Ectodermal cell (in vitro differentiated cells): ENCODE measurements around the gene ATP8B3.
A peak's percentile ranks its signal among the peaks of the same experiment; 100 is the strongest.

Experiments
- H3K27ac ChIP-seq: 2 replicates; pipeline ENCODE4 v1.7.0; 2013; ENCODE audit warnings: mild to moderate bottlenecking, low read depth, low read length; ENCODE audit not compliant: insufficient read depth, poor library complexity, severe bottlenecking
- H3K27me3 ChIP-seq: 2 replicates; pipeline ENCODE4 v1.7.0; 2013; ENCODE audit warnings: mild to moderate bottlenecking, low read length; ENCODE audit not compliant: insufficient read depth, control insufficient read depth, poor library complexity, severe bottlenecking
- H3K36me3 ChIP-seq: one replicate; pipeline ENCODE4 v1.7.0; 2013; ENCODE audit warnings: low read length; ENCODE audit not compliant: control insufficient read depth, insufficient read depth
- H3K4me1 ChIP-seq: one replicate; pipeline ENCODE4 v1.7.0; 2013; ENCODE audit warnings: low read length; ENCODE audit not compliant: control insufficient read depth, insufficient read depth
- H3K4me3 ChIP-seq: 2 replicates; pipeline ENCODE4 v1.7.0; 2013; ENCODE audit warnings: low read depth, low read length, control low read depth; ENCODE audit not compliant: insufficient read depth
- H3K9me3 ChIP-seq: 2 replicates; pipeline ENCODE4 v1.7.0; 2013; ENCODE audit warnings: mild to moderate bottlenecking, low read length, moderate library complexity; ENCODE audit not compliant: control insufficient read depth
- WGBS, 2 experiments: methylation state at CpG; one replicate each; pipeline ENCODE4 v1.1.7; 2013; ENCODE audit warnings: missing lambda C conversion rate in 2 of 2; 5-methylcytosine and 5-hydroxymethylcytosine counted together

The ATP8B3 gene

DNA sequence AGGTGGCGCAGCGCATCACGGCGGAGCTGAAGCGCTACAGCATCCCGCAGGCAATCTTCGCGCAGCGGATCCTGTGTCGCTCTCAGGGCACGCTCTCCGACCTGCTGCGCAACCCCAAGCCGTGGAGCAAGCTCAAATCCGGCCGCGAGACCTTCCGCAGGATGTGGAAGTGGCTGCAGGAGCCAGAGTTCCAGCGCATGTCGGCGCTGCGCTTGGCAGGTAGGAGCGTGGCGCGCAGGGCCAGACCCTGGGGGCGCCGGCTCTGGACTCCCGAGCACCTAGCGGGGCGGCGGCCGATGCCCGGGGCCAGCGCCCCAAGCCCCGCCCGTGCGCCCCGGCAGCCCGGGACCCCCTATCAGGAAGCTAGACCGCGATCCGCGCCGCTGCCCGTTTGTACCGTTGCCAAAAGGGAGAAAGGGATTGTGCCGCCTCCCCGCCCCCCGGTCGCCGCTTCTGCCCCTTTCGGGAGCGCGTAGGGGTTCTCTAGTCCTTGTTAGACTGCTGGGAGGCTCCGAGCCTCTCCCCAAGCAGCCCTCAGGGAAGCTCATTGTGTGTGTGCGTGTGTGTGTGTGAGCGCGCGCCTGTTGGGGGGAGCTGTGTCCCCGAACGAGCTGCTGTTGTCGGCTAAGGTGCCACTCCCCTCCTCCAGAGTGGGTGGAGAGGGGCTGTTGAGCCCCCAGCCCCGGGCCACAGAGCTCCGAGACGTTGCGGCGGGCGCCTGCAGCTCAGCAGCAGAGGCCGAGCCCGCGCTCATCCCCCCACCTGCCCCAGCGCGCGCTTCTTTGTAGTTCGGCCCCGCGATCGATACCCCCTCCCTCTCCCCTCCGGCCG lies 57.2 kb downstream of the ATP8B3 start:
- H3K27ac ChIP-seq: no peak overlapping the region
- WGBS, 2 experiments: 1% methylated on average over 80 of the region's 80 CpGs
- peak overlapping the region; percentile 10 for H3K4me3 ChIP-seq
- H3K4me1 ChIP-seq: peaks cover 17% of the 10 kb centered on the region
- H3K36me3 ChIP-seq: no peaks in the 10 kb centered on the region
- no peaks in the 10 kb centered on the region for H3K9me3 ChIP-seq
- H3K27me3 ChIP-seq: peaks cover 98% of the 10 kb centered on the region

DNA sequence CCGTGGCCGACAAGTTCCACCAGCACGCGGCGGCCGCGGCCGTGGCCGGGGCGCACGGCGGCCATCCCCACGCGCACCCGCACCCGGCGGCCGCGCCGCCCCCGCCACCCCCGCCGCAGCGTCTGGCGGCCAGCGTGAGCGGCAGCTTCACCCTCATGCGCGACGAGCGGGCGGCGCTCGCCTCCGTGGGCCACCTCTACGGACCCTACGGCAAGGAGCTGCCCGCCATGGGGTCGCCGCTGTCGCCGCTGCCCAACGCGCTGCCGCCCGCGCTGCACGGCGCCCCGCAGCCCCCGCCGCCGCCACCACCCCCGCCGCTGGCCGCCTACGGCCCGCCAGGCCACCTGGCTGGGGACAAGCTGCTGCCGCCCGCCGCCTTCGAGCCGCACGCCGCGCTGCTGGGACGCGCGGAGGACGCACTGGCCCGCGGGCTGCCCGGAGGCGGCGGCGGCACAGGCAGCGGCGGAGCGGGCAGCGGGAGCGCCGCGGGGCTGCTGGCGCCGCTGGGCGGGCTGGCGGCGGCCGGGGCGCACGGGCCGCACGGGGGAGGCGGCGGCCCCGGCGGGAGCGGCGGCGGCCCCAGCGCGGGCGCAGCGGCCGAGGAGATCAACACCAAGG lies 57.9 kb downstream of the ATP8B3 start:
- no peak overlapping the region for H3K4me3 ChIP-seq
- no peaks in the 10 kb centered on the region for H3K9me3 ChIP-seq
- H3K36me3 ChIP-seq: no peaks in the 10 kb centered on the region
- WGBS, 2 experiments: 2 to 3% methylated on average over 105 of the region's 105 CpGs
- H3K27ac ChIP-seq: no peak overlapping the region
- peaks cover 98% of the 10 kb centered on the region for H3K27me3 ChIP-seq
- H3K4me1 ChIP-seq: peaks cover 17% of the 10 kb centered on the region

DNA sequence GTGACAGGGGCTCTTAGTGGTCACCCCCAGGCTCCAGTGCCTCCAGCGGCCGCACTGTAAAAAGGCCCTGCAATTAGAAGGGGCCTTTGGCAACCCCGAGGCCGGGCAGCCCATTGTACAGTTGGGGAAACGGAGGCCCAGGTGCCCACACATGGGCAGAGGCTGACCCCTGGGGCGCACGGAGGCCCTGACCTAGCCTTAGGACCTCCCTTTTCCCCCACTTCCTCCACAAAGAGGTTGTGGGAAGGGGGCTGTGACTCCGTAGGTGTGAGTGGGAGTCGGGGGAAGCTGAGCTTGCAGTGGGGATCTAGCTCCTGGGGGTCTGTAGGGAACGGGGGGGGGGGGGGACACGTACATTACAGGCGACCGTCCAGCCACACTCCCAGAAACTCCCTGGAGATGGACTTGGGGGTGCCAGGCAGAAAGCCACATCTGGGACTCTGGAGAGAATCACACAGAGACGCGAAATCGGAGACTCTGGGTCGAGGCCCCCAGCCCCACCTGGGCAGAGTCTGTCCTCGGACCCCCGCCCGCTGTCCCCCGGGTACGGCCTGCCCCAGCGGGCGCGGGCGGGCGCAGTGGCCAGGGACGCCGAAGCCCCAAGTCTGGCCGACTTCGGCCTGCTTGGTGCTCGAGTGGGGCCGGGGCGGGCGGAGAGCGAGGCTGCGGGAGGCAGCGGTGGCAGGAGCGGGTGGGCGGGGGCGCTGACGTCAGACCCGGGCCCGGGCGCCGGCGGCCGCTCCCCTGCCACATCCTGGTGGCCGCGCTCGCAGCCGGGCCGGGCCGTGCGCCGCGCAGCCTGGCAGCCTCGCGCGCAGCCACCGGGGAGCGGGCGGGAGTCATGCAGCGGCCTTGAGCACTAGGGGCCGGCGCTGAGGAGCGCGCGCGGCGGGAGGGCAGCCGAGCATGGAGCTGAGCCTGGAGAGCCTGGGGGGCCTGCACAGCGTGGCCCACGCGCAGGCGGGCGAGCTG lies 59.0 kb downstream of the ATP8B3 start, which contains the start of gene ONECUT3:
ONECUT3 (plus strand) TSS at position 750 of the 972 bp plus-strand sequence; CDS start at position 907, 157 bp downstream.
- Histone ChIP-seq H3K36me3 (no peaks in the 10 kb centered on the region), H3K27ac (no peak within 1 kb of the TSS), H3K4me1 (peaks cover 22% of the 10 kb centered on the region), H3K9me3 (no peaks in the 10 kb centered on the region), H3K4me3 (no peak within 1 kb of the TSS), H3K27me3 (peaks cover 98% of the 10 kb centered on the region)
- WGBS, 2 experiments: 5% methylated on average over 77 of the region's 77 CpGs

DNA sequence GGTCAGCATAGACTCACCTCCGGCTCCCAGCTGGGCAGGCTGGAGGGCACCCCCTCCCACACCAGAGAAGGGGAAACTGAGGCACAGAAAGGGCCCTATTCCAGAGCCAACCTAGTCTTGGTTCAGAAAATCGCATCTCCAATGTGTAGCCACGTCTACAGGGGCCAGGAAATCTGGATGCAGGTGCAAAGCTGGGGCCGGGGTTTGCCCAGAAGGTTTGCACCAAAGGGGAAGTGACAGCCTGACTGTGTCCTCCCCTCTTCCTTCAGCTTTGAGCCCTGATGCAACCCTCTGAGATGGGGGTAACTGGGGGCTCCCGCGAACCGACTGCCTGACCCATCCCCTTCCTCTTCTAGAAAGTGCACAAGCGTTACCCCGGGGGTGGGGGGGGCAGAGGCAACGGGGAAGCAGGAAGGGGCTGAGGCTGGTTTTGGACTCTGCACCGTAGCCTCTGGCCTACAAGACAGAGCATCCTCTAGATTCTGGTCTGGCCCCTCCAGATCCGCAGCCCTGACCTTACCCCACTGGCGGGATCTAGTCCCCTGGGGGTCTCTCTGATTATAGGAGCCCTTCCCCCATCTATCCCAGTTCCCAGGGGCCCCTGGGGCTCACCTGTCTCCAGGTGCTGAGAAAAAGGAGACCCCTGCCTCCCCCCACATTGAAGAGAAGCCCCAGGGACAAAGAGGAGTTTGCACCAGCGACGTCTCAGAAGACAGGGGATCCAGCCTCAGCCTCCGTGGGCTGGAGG lies 59.9 kb downstream of the ATP8B3 start:
- H3K27ac ChIP-seq: no peak overlapping the region
- peaks cover 24% of the 10 kb centered on the region for H3K4me1 ChIP-seq
- 10 to 12% methylated on average over 16 of the region's 16 CpGs for WGBS, 2 experiments
- H3K27me3 ChIP-seq: peaks cover 98% of the 10 kb centered on the region
- no peak overlapping the region for H3K4me3 ChIP-seq
- H3K9me3 ChIP-seq: no peaks in the 10 kb centered on the region
- H3K36me3 ChIP-seq: no peaks in the 10 kb centered on the region

DNA sequence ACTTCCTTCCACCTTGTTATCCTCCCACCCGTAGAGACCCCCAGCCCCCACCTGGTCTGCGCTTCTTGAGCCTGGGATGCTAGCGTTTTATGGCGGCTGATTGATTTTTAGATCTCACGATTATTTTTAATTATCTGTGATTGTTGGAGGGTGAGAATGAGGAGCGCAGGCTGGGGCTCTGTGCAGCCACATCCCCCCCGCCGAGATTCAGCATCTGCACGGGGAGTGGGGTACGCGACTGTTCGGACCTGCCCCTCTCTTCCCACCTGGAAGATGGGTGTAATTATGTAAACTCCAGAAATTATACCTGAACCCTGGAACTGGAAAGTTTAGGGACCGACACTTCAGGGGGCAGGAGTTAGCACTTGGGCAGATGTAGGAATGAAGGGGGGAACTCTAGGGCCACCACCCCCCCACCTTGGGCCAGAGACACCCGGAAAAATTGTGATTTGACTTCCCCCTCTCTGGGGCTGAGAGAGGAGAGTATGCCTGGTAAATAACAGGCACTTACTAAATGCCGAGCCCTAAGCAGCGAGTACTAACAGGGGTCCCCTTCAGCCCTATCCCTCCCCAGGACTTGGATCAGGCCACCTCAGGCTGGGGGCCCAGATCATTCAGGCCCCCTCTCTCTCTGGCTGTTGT lies 60.6 kb downstream of the ATP8B3 start:
- Histone ChIP-seq H3K36me3 (no peaks in the 10 kb centered on the region), H3K9me3 (no peaks in the 10 kb centered on the region), H3K4me3 (no peak overlapping the region), H3K27ac (no peak overlapping the region), H3K4me1 (peaks cover 24% of the 10 kb centered on the region), H3K27me3 (peaks cover 98% of the 10 kb centered on the region)
- WGBS, 2 experiments: 15 to 16% methylated on average over 16 of the region's 16 CpGs

DNA sequence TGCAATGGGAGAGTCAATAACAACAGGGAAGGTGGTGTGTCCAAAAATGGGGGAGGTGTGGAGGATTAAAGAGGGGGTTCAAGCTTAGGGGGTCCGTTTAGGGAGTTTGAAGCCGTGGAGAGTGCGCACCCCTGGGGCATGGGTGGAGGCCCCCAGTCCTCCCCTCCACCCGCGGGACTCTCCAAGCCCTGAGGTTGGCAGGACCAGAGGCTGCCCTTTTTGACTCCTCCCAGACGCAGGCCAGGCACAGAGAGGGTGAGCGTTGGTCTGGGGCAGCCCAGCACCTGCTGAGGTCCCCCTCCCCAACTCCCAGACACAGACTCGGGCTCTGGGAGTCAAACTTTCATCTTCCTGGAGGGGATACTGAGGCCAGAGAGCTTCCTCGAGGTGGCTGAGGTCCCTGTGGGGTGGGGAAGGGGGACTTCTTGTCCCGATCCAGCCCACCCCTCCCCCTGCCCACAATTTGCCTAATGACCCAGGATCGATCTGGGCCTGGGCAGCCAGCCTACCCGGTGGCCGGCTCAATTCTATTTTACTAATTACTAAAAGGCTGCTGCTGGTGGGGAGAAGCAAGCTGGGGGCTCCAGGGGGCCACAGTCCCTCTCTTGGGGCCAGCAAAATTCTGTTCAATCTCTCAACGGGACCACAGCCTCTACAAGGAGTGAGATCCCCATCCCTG lies 61.6 kb downstream of the ATP8B3 start:
- Histone ChIP-seq H3K36me3 (no peaks in the 10 kb centered on the region), H3K4me1 (peaks cover 19% of the 10 kb centered on the region), H3K9me3 (no peaks in the 10 kb centered on the region), H3K4me3 (no peak overlapping the region), H3K27ac (no peak overlapping the region), H3K27me3 (peaks cover 98% of the 10 kb centered on the region)
- WGBS, 2 experiments: 8% methylated on average over 14 of the region's 14 CpGs

DNA sequence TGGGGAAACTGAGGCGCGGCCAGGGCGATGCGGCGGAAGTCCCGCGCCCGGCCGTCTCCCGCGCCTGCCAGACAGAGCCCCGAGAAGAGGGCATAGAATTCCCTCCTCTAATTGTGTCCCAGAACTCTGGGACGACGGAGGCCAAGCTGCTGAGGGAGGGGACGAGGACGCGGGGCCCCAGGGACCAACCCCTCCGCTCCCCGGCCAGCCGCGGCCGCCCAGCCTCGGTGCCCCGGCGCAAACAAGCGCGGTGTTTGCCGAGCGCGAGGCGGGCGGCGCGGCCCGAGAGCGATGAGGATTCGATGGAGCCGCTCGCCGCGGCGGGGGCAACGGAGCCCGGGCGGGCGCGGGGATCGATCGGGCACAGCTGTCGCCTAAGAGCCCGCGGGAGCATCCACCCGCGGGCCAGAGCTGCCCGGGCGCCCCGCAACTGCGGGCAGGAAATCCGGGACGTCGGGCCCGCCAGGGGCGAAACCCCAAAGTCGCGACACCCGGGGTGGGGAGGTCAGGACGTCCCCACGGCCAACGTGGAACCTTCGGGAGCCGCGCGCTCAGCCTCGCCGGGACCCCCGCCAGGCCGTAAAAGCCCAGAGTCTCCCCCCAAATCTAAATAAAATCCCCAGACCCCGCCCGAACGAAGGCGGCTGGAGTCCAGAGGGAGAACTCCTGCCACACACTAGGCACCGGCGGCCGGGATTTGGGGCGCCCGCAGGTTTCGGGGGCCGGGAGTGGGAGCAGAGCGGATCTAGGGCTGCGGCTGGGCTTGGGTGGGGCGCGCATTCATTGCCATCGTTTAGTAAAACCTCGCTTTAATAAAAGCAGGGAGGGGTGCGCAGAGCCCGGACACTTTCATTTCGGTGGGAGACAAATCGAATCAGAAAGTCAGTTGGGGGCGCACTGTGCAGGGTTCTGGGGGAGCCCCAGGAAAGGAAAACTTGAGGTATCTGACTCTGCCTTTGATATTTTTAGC lies 62.4 kb downstream of the ATP8B3 start:
- peaks cover 19% of the 10 kb centered on the region for H3K4me1 ChIP-seq
- no peaks in the 10 kb centered on the region for H3K9me3 ChIP-seq
- H3K36me3 ChIP-seq: no peaks in the 10 kb centered on the region
- WGBS, 2 experiments: 4% methylated on average over 99 of the region's 99 CpGs
- H3K4me3 ChIP-seq: no peak overlapping the region
- H3K27me3 ChIP-seq: peaks cover 98% of the 10 kb centered on the region
- H3K27ac ChIP-seq: no peak overlapping the region

DNA sequence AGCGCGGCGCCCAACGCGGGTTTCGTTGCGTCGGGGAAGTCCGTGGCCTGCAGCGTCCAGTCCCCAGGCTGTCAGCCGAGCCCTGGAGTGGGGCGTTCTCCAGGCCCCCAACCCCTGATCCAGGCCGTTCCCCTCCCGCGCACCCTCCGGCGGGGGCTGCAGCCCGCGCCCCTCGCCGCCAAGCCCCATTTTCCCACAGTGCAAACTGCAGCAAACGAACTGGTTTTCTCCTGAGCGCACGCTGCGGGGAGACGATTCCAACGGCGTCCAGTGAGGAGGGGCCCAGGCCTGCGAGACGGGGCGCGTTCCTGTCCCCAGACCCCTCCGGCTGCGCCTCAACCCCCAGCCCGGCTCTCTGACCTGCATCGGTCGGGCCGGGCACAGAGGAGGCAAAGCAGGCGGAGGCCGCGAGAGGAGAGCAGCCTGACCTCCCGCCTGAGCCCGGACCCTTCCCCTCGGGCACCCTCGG lies 63.2 kb downstream of the ATP8B3 start:
- H3K27ac ChIP-seq: no peak overlapping the region
- 1 to 2% methylated on average over 45 of the region's 45 CpGs for WGBS, 2 experiments
- H3K4me1 ChIP-seq: peaks cover 19% of the 10 kb centered on the region
- H3K9me3 ChIP-seq: no peaks in the 10 kb centered on the region
- peaks cover 97% of the 10 kb centered on the region for H3K27me3 ChIP-seq
- no peaks in the 10 kb centered on the region for H3K36me3 ChIP-seq
- no peak overlapping the region for H3K4me3 ChIP-seq
